Endothelial cell of umbilical vein (primary cell): ENCODE data around the gene REL. TPM values are rescaled to one million over a fixed set of nuclear protein-coding genes. Genes with fewer than 3 reads are reported as not detected.

Experiments
- BruUV-seq: library from RNA; stranded (reverse); fragments of 400-500 nt; replicated peaks from 2 replicates; lab custom pipeline; 2021; lab: Mats Ljungman, UMichigan
- CTCF ChIA-PET: fragments of 300-600, 350-600 bp; sonication (Branson Sonifier 250); formaldehyde crosslinking; loops from one replicate; lab custom pipeline; 2021; ENCODE audit warnings: antibody characterized with exemption, inconsistent platforms; lab: Charles Lee
- POLR2A ChIA-PET: fragments of 300-600, 350-600 bp; sonication (Branson Sonifier 250); formaldehyde crosslinking; loops from one replicate; lab custom pipeline; 2021; ENCODE audit warnings: antibody characterized with exemption, inconsistent platforms; lab: Charles Lee
- DNase-seq: peaks from one replicate; pipeline ENCODE4 v3.0.0-alpha.2; 2011; ENCODE audit warnings: low read depth, low spot score
- FAIRE-seq: peaks from 2 replicates; lab custom pipeline; 2011; peaks lifted over from hg19 to GRCh38; lab: Jason Lieb, UNC
- H2AFZ ChIP-seq: 2 replicates; pipeline ENCODE4 v1.6.0; 2012; ENCODE audit warnings: low read depth, low read length, control low read depth, inconsistent platforms
- H3K27ac ChIP-seq: 2 replicates; pipeline ENCODE4 v1.5.1; 2011; ENCODE audit warnings: low read depth, mild to moderate bottlenecking, control low read depth, low read length, moderate library complexity; ENCODE audit not compliant: insufficient read depth
- H3K27me3 ChIP-seq, 2 experiments: 2 replicates each; pipeline versions ENCODE4 v1.6.0 to v1.6.1; 2011; ENCODE audit warnings: low read length in 2 of 2, mixed read lengths in 1 of 2; ENCODE audit not compliant: control insufficient read depth in 2 of 2, insufficient read depth in 2 of 2
- H3K36me3 ChIP-seq, 2 experiments: 2 replicates in 1 of 2; 3 replicates in 1 of 2; pipeline ENCODE4 v1.5.1; 2011; ENCODE audit warnings: low read length in 2 of 2, mild to moderate bottlenecking in 1 of 2, moderate library complexity in 1 of 2; ENCODE audit not compliant: control insufficient read depth in 2 of 2, insufficient read depth in 2 of 2; ENCODE audit errors: extremely low read depth in 1 of 2
- H3K4me1 ChIP-seq: 3 replicates; pipeline ENCODE4 v1.5.1; 2011; ENCODE audit warnings: mild to moderate bottlenecking, low read length; ENCODE audit not compliant: control insufficient read depth, insufficient read depth; ENCODE audit errors: extremely low read depth
- H3K4me2 ChIP-seq: 2 replicates; pipeline ENCODE4 v1.6.1; 2011; ENCODE audit warnings: low read length, control low read depth, mixed read lengths; ENCODE audit not compliant: insufficient read depth
- H3K4me3 ChIP-seq, 3 experiments: fragments of 200-600 bp in 1 of 3; sonication (generic), shearing (Covaris generic) in 1 of 3; replicated peaks in 1 of 3; 2 replicates each; pipeline ENCODE4 v1.5.1; 2011 to 2016; ENCODE audit warnings: control low read depth in 3 of 3, low read length in 3 of 3, mild to moderate bottlenecking in 2 of 3, inconsistent platforms in 1 of 3, low read depth in 1 of 3, moderate library complexity in 1 of 3; ENCODE audit not compliant: insufficient read depth in 1 of 3
- H3K79me2 ChIP-seq: 2 replicates; pipeline ENCODE4 v1.6.0; 2012; ENCODE audit warnings: low read length, inconsistent platforms; ENCODE audit not compliant: control insufficient read depth, insufficient read depth
- H3K9ac ChIP-seq: replicated peaks from 2 replicates; pipeline ENCODE3; 2011; ENCODE audit warnings: low read length, control low read depth; ENCODE audit not compliant: insufficient read depth; ENCODE audit errors: extremely low read depth
- H3K9me1 ChIP-seq: replicated peaks from 3 replicates; pipeline ENCODE4 v1.6.0; 2011; ENCODE audit warnings: mild to moderate bottlenecking, low read length; ENCODE audit not compliant: control insufficient read depth, insufficient read depth; ENCODE audit errors: extremely low read depth
- H3K9me3 ChIP-seq: replicated peaks from 2 replicates; pipeline ENCODE4 v1.5.1; 2012; ENCODE audit warnings: low read length, inconsistent platforms; ENCODE audit not compliant: control insufficient read depth, insufficient read depth
- H4K20me1 ChIP-seq: replicated peaks from 2 replicates; pipeline ENCODE3; 2011; ENCODE audit warnings: mild to moderate bottlenecking, low read length; ENCODE audit not compliant: control insufficient read depth, insufficient read depth; ENCODE audit errors: extremely low read depth
- CTCF ChIP-seq, 2 donors: IDR thresholded peaks; 1 replicate in 1 of 2; 2 replicates in 1 of 2; pipeline ENCODE4 v1.5.1; 2011; ENCODE audit warnings: low read length in 2 of 2, mild to moderate bottlenecking in 2 of 2, moderate library complexity in 2 of 2, control low read depth in 1 of 2, inconsistent platforms in 1 of 2, low read depth in 1 of 2; ENCODE audit not compliant: insufficient read depth in 1 of 2; ENCODE audit errors: extremely low read depth in 1 of 2
- EZH2 ChIP-seq: IDR thresholded peaks from 2 replicates; pipeline ENCODE4 v1.6.1; 2012; ENCODE audit warnings: borderline replicate concordance, low read depth, mild to moderate bottlenecking, moderate library complexity, low read length, inconsistent platforms; ENCODE audit not compliant: severe bottlenecking
- FOS ChIP-seq: IDR thresholded peaks from 2 replicates; pipeline ENCODE4 v1.6.1; 2011; ENCODE audit warnings: mild to moderate bottlenecking, low read length, moderate library complexity, borderline replicate concordance; ENCODE audit not compliant: insufficient read depth
- GATA2 ChIP-seq: IDR thresholded peaks from 2 replicates; pipeline ENCODE4 v1.7.0; 2011; ENCODE audit warnings: low read depth, mild to moderate bottlenecking, moderate library complexity, mixed read lengths, low read length; ENCODE audit not compliant: insufficient read length, insufficient read depth
- JUN ChIP-seq: IDR thresholded peaks from 2 replicates; pipeline ENCODE4 v1.6.1; 2011; ENCODE audit warnings: borderline replicate concordance, low read depth; ENCODE audit not compliant: insufficient read length, insufficient read depth
- MAX ChIP-seq: IDR thresholded peaks from 2 replicates; pipeline ENCODE4 v1.6.1; 2011; ENCODE audit not compliant: insufficient read depth, insufficient read length
- MYC ChIP-seq: IDR thresholded peaks from one replicate; pipeline ENCODE4 v1.6.1; 2011; ENCODE audit warnings: mild to moderate bottlenecking, low read depth, low read length
- POLR2A ChIP-seq: IDR thresholded peaks from 2 replicates; pipeline ENCODE4 v1.6.1; 2012; ENCODE audit warnings: low read depth, mild to moderate bottlenecking, control low read depth, low read length
- POLR2AphosphoS5 ChIP-seq: IDR thresholded peaks from 2 replicates; pipeline ENCODE4 v1.6.1; 2012; ENCODE audit warnings: low read depth, mild to moderate bottlenecking, control low read depth, low read length, moderate library complexity; ENCODE audit not compliant: insufficient read depth
- dilution Hi-C: fragments of 300-500 bp; cut with MboI; formaldehyde crosslinking; loops from one replicate; pipeline ENCODE4 v1.15.0; 2019; ENCODE audit warnings: low sequenced_read_pairs; ENCODE audit not compliant: extremely low pct_ligation_motif_present
- intact Hi-C: fragments of 100-400 bp; cut with micrococcal nuclease; formaldehyde crosslinking; loops from one replicate; pipeline ENCODE4 v1.10.0; 2022
- polyA plus RNA-seq, 4 experiments: library from polyadenylated mRNA; depleted of rRNA in 3 of 4; stranded (reverse) in 3 of 4; unstranded in 1 of 4; fragments of >200 nt; gene quantifications; 2 replicates each; pipeline versions ENCODE4 v1.2.1 to v1.2.3, GENCODE V29; 2011 to 2012; ENCODE audit warnings: missing spikeins in 1 of 4
- total RNA-seq: library from RNA; stranded (reverse); gene quantifications from 2 replicates; pipeline ENCODE4 v1.2.3, GENCODE V29; 2021

Gene REL
- total and polyA plus RNA-seq, 2 donors (not counting 3 experiments of a cell fraction or from before 2014, with no cell fraction given): 3.5 to 12.8 TPM

- DNase-seq (no peak), FAIRE-seq (no peak)
- Histone ChIP-seq H3K4me3 (no peak overlapping the region), H3K27ac (no peak overlapping the region), H3K79me2 (no peaks in the 10 kb centered on the region), H3K9ac (no peak overlapping the region), H3K9me3 (no peaks in the 10 kb centered on the region), H3K4me2 (no peak overlapping the region), H4K20me1 (no peaks in the 10 kb centered on the region), H3K27me3 (no peaks in the 10 kb centered on the region), H3K9me1 (no peaks in the 10 kb centered on the region), H2AFZ (no peak overlapping the region), H3K36me3 (no peaks in the 10 kb centered on the region), H3K4me1 (peaks cover 15% of the 10 kb centered on the region)
- CTCF ChIA-PET: no interaction called here
- TF ChIP-seq MYC (no peak), MAX (no peak), CTCF (IDR thresholded peaks at IDR 0.05; ENCODE audit: extremely low read depth in 1 of 2, insufficient read depth in 1 of 2, low read depth in 1 of 2, low read length in 2 of 2) (no peak), POLR2A (no peak), GATA2 (no peak)
- POLR2A ChIA-PET: no interaction called here
- intact Hi-C loops (no loop called here), dilution Hi-C loops (no loop called here)
- no TSS peak for BruUV-seq
These were observed 14.4 kb upstream of the REL start for GRCh38 chr2:60867007-60867406.

- TF ChIP-seq POLR2A: no peak
- TF ChIP-seq POLR2AphosphoS5: no peak
- no peak for TF ChIP-seq GATA2
- no peak for TF ChIP-seq MYC
- no peak for TF ChIP-seq FOS
- TF ChIP-seq JUN: no peak
- TF ChIP-seq CTCF (IDR thresholded peaks at IDR 0.05; ENCODE audit: extremely low read depth in 1 of 2, insufficient read depth in 1 of 2, low read depth in 1 of 2, low read length in 2 of 2): no peak
- TF ChIP-seq EZH2: no peak
- TF ChIP-seq MAX: no peak
- POLR2A ChIA-PET: no interaction called here
- peak overlapping the region; percentile 60 for H2AFZ ChIP-seq
These were observed 13.5 kb upstream of the REL start for GRCh38 chr2:60867848-60868247.

More at GRCh38 chr2:60867848-60868247, 13.5 kb upstream of the REL start:
- Histone ChIP-seq H3K79me2 (no peaks in the 10 kb centered on the region), H3K27ac (no peak overlapping the region), H3K9me3 (no peaks in the 10 kb centered on the region), H3K9me1 (no peaks in the 10 kb centered on the region), H3K4me3 (no peak overlapping the region), H3K36me3 (no peaks in the 10 kb centered on the region), H3K4me1 (peaks cover 13% of the 10 kb centered on the region), H3K27me3 (no peaks in the 10 kb centered on the region), H3K4me2 (peak overlapping the region; percentile 53), H4K20me1 (no peaks in the 10 kb centered on the region), H3K9ac (no peak overlapping the region)
- DNase-seq (no peak), FAIRE-seq (peak; percentile 68)
- CTCF ChIA-PET: interaction anchor here (1.1 kb wide), 1 partner anchor 54 kb away, joined by 3 read pairs; no protein-coding TSS in a partner anchor
- intact Hi-C loops (no loop called here), dilution Hi-C loops (no loop called here)
- BruUV-seq: no TSS peak
